IMR-90 (cell line): ENCODE measurements around the gene PCYT2. TPM values are rescaled to one million over a fixed set of nuclear protein-coding genes. Genes with fewer than 3 reads are reported as not detected.

Experiments used
- ATAC-seq: fragments of 200-7000 bp; cut with Tn5 transposase; 2 replicates; pipeline ENCODE4 v1.9.1; 2020; ENCODE audit warnings: low read depth, mild to moderate bottlenecking, moderate library complexity
- BruUV-seq: library from RNA; stranded (reverse); fragments of 400-500 nt; replicated peaks from 2 replicates; lab custom pipeline; 2021; lab: Mats Ljungman, UMichigan
- CTCF ChIA-PET: fragments of 300-600 bp; formaldehyde crosslinking; extraction: SDS; loops from one replicate; lab custom pipeline; 2021; ENCODE audit warnings: antibody characterized with exemption; lab: Yijun Ruan, JAX
- POLR2A ChIA-PET: fragments of 300-600 bp; sonication (Branson Sonifier 250); formaldehyde crosslinking; loops from one replicate; lab custom pipeline; 2022; ENCODE audit warnings: antibody characterized with exemption; ENCODE audit not compliant: unreplicated experiment; lab: Charles Lee
- DNase-seq: peaks from one replicate; pipeline ENCODE4 v3.0.0; 2013
- H2AFZ ChIP-seq: replicated peaks from 2 replicates; pipeline ENCODE3; 2013; ENCODE audit warnings: low read length, mild to moderate bottlenecking; ENCODE audit not compliant: poor library complexity
- H2AK5ac ChIP-seq: 2 replicates; pipeline ENCODE4 v1.6.1; 2013; ENCODE audit warnings: low read depth, low read length, inconsistent platforms
- H2AK9ac ChIP-seq: replicated peaks from 2 replicates; pipeline ENCODE3; 2013; ENCODE audit warnings: mild to moderate bottlenecking, low read depth, low read length, moderate library complexity; ENCODE audit not compliant: poor library complexity
- H2BK120ac ChIP-seq: 2 replicates; pipeline ENCODE4 v1.6.1; 2013; ENCODE audit warnings: low read depth, low read length, inconsistent platforms
- H2BK15ac ChIP-seq: 3 replicates; pipeline ENCODE4 v1.6.1; 2013; ENCODE audit warnings: low read depth, low read length, inconsistent platforms
- H2BK20ac ChIP-seq: 2 replicates; pipeline ENCODE4 v1.6.1; 2013; ENCODE audit warnings: low read depth, mild to moderate bottlenecking, inconsistent platforms, low read length, moderate library complexity
- H2BK5ac ChIP-seq: 2 replicates; pipeline ENCODE4 v1.6.1; 2013; ENCODE audit warnings: mild to moderate bottlenecking, low read depth, low read length, inconsistent platforms; ENCODE audit not compliant: poor library complexity, severe bottlenecking
- H3K14ac ChIP-seq: replicated peaks from 2 replicates; pipeline ENCODE4 v1.6.1; 2013; ENCODE audit warnings: low read depth, low read length, inconsistent platforms
- H3K18ac ChIP-seq: 2 replicates; pipeline ENCODE4 v1.6.1; 2013; ENCODE audit warnings: low read depth, low read length, control low read depth
- H3K23ac ChIP-seq: 2 replicates; pipeline ENCODE4 v1.6.1; 2013; ENCODE audit warnings: low read depth, low read length, inconsistent platforms
- H3K27ac ChIP-seq: 2 replicates; pipeline ENCODE4 v1.5.1; 2013; ENCODE audit warnings: mild to moderate bottlenecking, control low read depth, low read length; ENCODE audit not compliant: insufficient read depth
- H3K27me3 ChIP-seq: 2 replicates; pipeline ENCODE4 v1.6.1; 2013; ENCODE audit warnings: low read length; ENCODE audit not compliant: control insufficient read depth, insufficient read depth
- H3K36me3 ChIP-seq: 2 replicates; pipeline ENCODE4 v1.6.1; 2013; ENCODE audit warnings: low read length, mixed read lengths; ENCODE audit not compliant: control insufficient read depth, insufficient read depth
- H3K4ac ChIP-seq: 2 replicates; pipeline ENCODE4 v1.6.1; 2013; ENCODE audit warnings: low read depth, low read length, inconsistent platforms
- H3K4me1 ChIP-seq: 2 replicates; pipeline ENCODE4 v1.6.1; 2013; ENCODE audit warnings: low read length, mixed read lengths; ENCODE audit not compliant: control insufficient read depth, insufficient read depth
- H3K4me2 ChIP-seq: 2 replicates; pipeline ENCODE4 v1.6.1; 2013; ENCODE audit warnings: low read depth, mild to moderate bottlenecking, control low read depth, low read length, moderate library complexity
- H3K4me3 ChIP-seq: 2 replicates; pipeline ENCODE4 v1.5.1; 2013; ENCODE audit warnings: low read depth, mild to moderate bottlenecking, control low read depth, low read length, moderate library complexity; ENCODE audit not compliant: insufficient read depth
- H3K56ac ChIP-seq: 2 replicates; pipeline ENCODE4 v1.6.1; 2013; ENCODE audit warnings: low read length, inconsistent platforms; ENCODE audit not compliant: insufficient read depth; ENCODE audit errors: extremely low read depth
- H3K79me1 ChIP-seq, 2 experiments: 2 replicates each; pipeline ENCODE4 v1.6.1; 2013; ENCODE audit warnings: low read length in 2 of 2, inconsistent platforms in 1 of 2, low read depth in 1 of 2
- H3K9ac ChIP-seq: 2 replicates; pipeline ENCODE4 v1.6.1; 2013; ENCODE audit warnings: low read depth, low read length, control low read depth
- H3K9me1 ChIP-seq: 2 replicates; pipeline ENCODE4 v1.6.1; 2013; ENCODE audit warnings: low read length, inconsistent platforms; ENCODE audit not compliant: insufficient read depth
- H3K9me3 ChIP-seq: 2 replicates; pipeline ENCODE4 v1.6.1; 2013; ENCODE audit warnings: low read length; ENCODE audit not compliant: control insufficient read depth, insufficient read depth
- H4K20me1 ChIP-seq: 2 replicates; pipeline ENCODE4 v1.6.1; 2013; ENCODE audit warnings: low read length, inconsistent platforms; ENCODE audit not compliant: insufficient read depth
- H4K5ac ChIP-seq: 2 replicates; pipeline ENCODE4 v1.6.1; 2013; ENCODE audit warnings: mild to moderate bottlenecking, low read depth, low read length, control low read depth
- H4K8ac ChIP-seq, 2 experiments: 2 replicates each; pipeline ENCODE4 v1.6.1; 2013; ENCODE audit warnings: low read depth in 2 of 2, low read length in 2 of 2, control low read depth in 1 of 2, inconsistent platforms in 1 of 2
- H4K91ac ChIP-seq: 2 replicates; pipeline ENCODE4 v1.6.1; 2013; ENCODE audit warnings: low read depth, low read length, inconsistent platforms; ENCODE audit not compliant: insufficient read depth
- BHLHE40 ChIP-seq: fragments of 150-350 bp; IDR thresholded peaks from 2 replicates; pipeline ENCODE4 v1.6.1; 2016; ENCODE audit warnings: mild to moderate bottlenecking, low read depth, low read length
- MXI1 ChIP-seq: IDR thresholded peaks from 2 replicates; pipeline ENCODE4 v1.6.1; 2012; ENCODE audit warnings: low read depth, mild to moderate bottlenecking, low read length, moderate library complexity, borderline replicate concordance
- WGBS, 2 experiments: methylation state at CpG; one replicate each; pipeline versions ENCODE4 v1.1.5 to v1.1.7; 2013; ENCODE audit warnings: missing lambda C conversion rate in 2 of 2; ENCODE audit not compliant: insufficient read length in 1 of 2; ENCODE audit errors: extremely low coverage in 2 of 2; 5-methylcytosine and 5-hydroxymethylcytosine counted together
- dilution Hi-C: fragments of 300-500 bp; cut with HindIII; formaldehyde crosslinking; loops from one replicate; pipeline ENCODE4 v1.14.3; 2018; ENCODE audit warnings: low sequenced_read_pairs; ENCODE audit not compliant: unreplicated experiment
- in situ Hi-C: fragments of 300-500 bp; cut with MboI; formaldehyde crosslinking; loops from 3 replicates; pipeline ENCODE4 v1.14.3; 2019; ENCODE audit warnings: low sequenced_read_pairs, inconsistent platforms, mixed read lengths
- intact Hi-C: fragments of 100-400 bp; cut with micrococcal nuclease; formaldehyde crosslinking; loops from 2 replicates; pipeline ENCODE4 v1.10.0; 2022
- polyA plus RNA-seq, 3 experiments: library from polyadenylated mRNA; depleted of rRNA; stranded (reverse); fragments of >200 nt; gene quantifications; 2 replicates each; pipeline ENCODE4 v1.2.3, GENCODE V29; 2012; ENCODE audit warnings: low replicate concordance in 1 of 3
- total RNA-seq: library from RNA; depleted of rRNA; stranded (reverse); fragments of >200 nt; gene quantifications from 2 replicates; pipeline ENCODE4 v1.2.3, GENCODE V29; 2012

PCYT2 gene
- total and polyA plus RNA-seq, 2 of the 4 experiments (the other 2 are of a cell fraction): 37.3 to 38.5 TPM

GRCh38 chr17:81940538-81941483, 29.6 kb upstream of the PCYT2 start:
- ChIA-PET CTCF (no interaction called here), POLR2A (no interaction called here)
- Histone ChIP-seq H3K4me1 (peaks cover 4% of the 10 kb centered on the region), H3K9me3 (no peaks in the 10 kb centered on the region), H2AFZ (no peak overlapping the region), H2BK120ac (no peak overlapping the region), H2BK5ac (no peak overlapping the region), H3K18ac (no peak overlapping the region), H3K9ac (no peak overlapping the region), H3K27me3 (peaks cover 25% of the 10 kb centered on the region), H3K36me3 (no peaks in the 10 kb centered on the region), H4K5ac (no peak overlapping the region), H3K14ac (no peak overlapping the region), H3K4me3 (no peak overlapping the region), H4K20me1 (no peaks in the 10 kb centered on the region; the same call in 1 of the 2 replicates), H3K4me2 (no peak overlapping the region), H3K23ac (no peak overlapping the region), H2BK20ac (no peak overlapping the region), H3K9me1 (no peaks in the 10 kb centered on the region; the same call in 1 of the 2 replicates), H3K27ac (no peak overlapping the region), H3K4ac (no peak overlapping the region), H3K79me1 (peaks cover 7 to 12% of the 10 kb centered on the region in 2 experiments), H3K56ac (no peak overlapping the region), H2BK15ac (no peak overlapping the region), H2AK5ac (no peak overlapping the region), H4K8ac (no peak overlapping the region), H4K91ac (no peak overlapping the region), H2AK9ac (no peak overlapping the region)
- in situ Hi-C loops: no loop called here
- DNase-seq: no peak
- no TSS peak for BruUV-seq
- intact Hi-C loops: no loop called here
- 89% methylated on average over 46 of the region's 56 CpGs; no CpG with 5 or more reads in 1 of the 2 experiments for WGBS, 2 experiments
- dilution Hi-C loops: no loop called here
- TF ChIP-seq MXI1: no peak
- TF ChIP-seq BHLHE40: no peak
- no peak for ATAC-seq
